Measurements from ENCODE around the gene AGXT2.

The AGXT2 gene

DNA sequence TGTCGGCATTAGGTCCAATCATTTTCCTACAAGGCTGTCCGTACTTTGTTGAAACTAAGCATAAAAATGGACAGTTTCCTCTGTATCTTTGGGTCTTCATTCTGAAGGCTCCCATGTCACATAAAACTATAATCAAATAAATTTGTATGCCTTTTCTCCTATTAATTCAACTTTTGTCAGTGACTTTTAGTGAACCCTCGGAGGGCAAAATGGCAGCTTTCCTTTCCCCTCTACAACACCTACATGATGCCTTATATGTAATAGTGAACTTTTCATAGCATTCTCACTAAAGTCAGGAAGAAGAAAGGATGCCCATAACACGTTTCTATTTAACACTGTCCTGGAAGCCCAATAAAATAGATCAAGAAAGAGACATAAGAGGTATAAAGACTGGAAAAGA lies 5.1 kb upstream of the AGXT2 start:
- H3K27ac ChIP-seq (ENCODE audit: low read length): no peak overlapping the region
- no peaks in the 10 kb centered on the region for H3K9me3 ChIP-seq (ENCODE audit: insufficient read depth, low read length, severe bottlenecking)
- no peaks in the 10 kb centered on the region for H3K36me3 ChIP-seq (ENCODE audit: insufficient read depth, low read length)
- no peaks in the 10 kb centered on the region for H3K27me3 ChIP-seq (ENCODE audit: insufficient read depth, low read length, poor library complexity)
- TF ChIP-seq CTCF (IDR thresholded peaks at IDR 0.05; ENCODE audit: borderline replicate concordance, extremely low read depth, low read length, poor library complexity, severe bottlenecking) (no peak), EZH2 (IDR thresholded peaks at IDR 0.05; ENCODE audit: borderline replicate concordance, low read depth, low read length, severe bottlenecking) (no peak)
- H3K4me3 ChIP-seq (ENCODE audit: low read depth in 1 of 2, low read length in 2 of 2): no peak overlapping the region
- no peaks in the 10 kb centered on the region for H3K4me1 ChIP-seq (ENCODE audit: insufficient read depth, low read length)
- H4K20me1 ChIP-seq (ENCODE audit: insufficient read depth, low read length): no peaks in the 10 kb centered on the region
- DNase-seq (no peak), ATAC-seq (ENCODE audit: insufficient read depth, low read depth) (no peak)
- no peaks in the 10 kb centered on the region for H3K79me2 ChIP-seq (ENCODE audit: insufficient read depth, low read length)
- no peak overlapping the region for H3K4me2 ChIP-seq (ENCODE audit: insufficient read depth, low read length)
- no peak overlapping the region for H2AFZ ChIP-seq (ENCODE audit: low read depth, low read length)
- no peak overlapping the region for H3K9ac ChIP-seq (ENCODE audit: low read depth, low read length)

GRCh38 chr5:35050541-35051126 lies 2.9 kb upstream of the AGXT2 start:
- Histone ChIP-seq H3K27me3 (ENCODE audit: insufficient read depth, low read length, poor library complexity) (no peaks in the 10 kb centered on the region), H3K36me3 (ENCODE audit: insufficient read depth, low read length) (no peaks in the 10 kb centered on the region), H3K4me1 (ENCODE audit: insufficient read depth, low read length) (no peaks in the 10 kb centered on the region), H2AFZ (ENCODE audit: low read depth, low read length) (no peak overlapping the region), H3K9me3 (ENCODE audit: insufficient read depth, low read length, severe bottlenecking) (no peaks in the 10 kb centered on the region), H3K4me3 (ENCODE audit: low read depth in 1 of 2, low read length in 2 of 2) (no peak overlapping the region), H4K20me1 (ENCODE audit: insufficient read depth, low read length) (no peaks in the 10 kb centered on the region), H3K27ac (ENCODE audit: low read length) (no peak overlapping the region), H3K4me2 (ENCODE audit: insufficient read depth, low read length) (no peak overlapping the region), H3K9ac (ENCODE audit: low read depth, low read length) (no peak overlapping the region), H3K79me2 (ENCODE audit: insufficient read depth, low read length) (no peaks in the 10 kb centered on the region)
- no peak for TF ChIP-seq EZH2 (IDR thresholded peaks at IDR 0.05; ENCODE audit: borderline replicate concordance, low read depth, low read length, severe bottlenecking)
- ATAC-seq (ENCODE audit: insufficient read depth, low read depth): no peak
- no peak for DNase-seq

- Histone ChIP-seq H3K27me3 (ENCODE audit: insufficient read depth, low read length, poor library complexity) (no peaks in the 10 kb centered on the region), H3K4me2 (ENCODE audit: insufficient read depth, low read length) (no peak overlapping the region), H3K79me2 (ENCODE audit: insufficient read depth, low read length) (no peaks in the 10 kb centered on the region), H3K36me3 (ENCODE audit: insufficient read depth, low read length) (no peaks in the 10 kb centered on the region), H3K4me3 (ENCODE audit: low read depth in 1 of 2, low read length in 2 of 2) (no peak overlapping the region), H3K27ac (ENCODE audit: low read length) (no peak overlapping the region), H2AFZ (ENCODE audit: low read depth, low read length) (no peak overlapping the region), H3K4me1 (ENCODE audit: insufficient read depth, low read length) (no peaks in the 10 kb centered on the region), H3K9ac (ENCODE audit: low read depth, low read length) (no peak overlapping the region), H4K20me1 (ENCODE audit: insufficient read depth, low read length) (no peaks in the 10 kb centered on the region), H3K9me3 (ENCODE audit: insufficient read depth, low read length, severe bottlenecking) (no peaks in the 10 kb centered on the region)
- no peak for DNase-seq
- TF ChIP-seq CTCF (IDR thresholded peaks at IDR 0.05; ENCODE audit: borderline replicate concordance, extremely low read depth, low read length, poor library complexity, severe bottlenecking) (no peak), EZH2 (IDR thresholded peaks at IDR 0.05; ENCODE audit: borderline replicate concordance, low read depth, low read length, severe bottlenecking) (no peak)
- ATAC-seq (ENCODE audit: insufficient read depth, low read depth): no peak
Observed at GRCh38 chr5:35048910-35049309, 1.2 kb upstream of the AGXT2 start.

GRCh38 chr5:35046774-35047173 lies 975 bp downstream of the AGXT2 start:
- no peak overlapping the region for H2AFZ ChIP-seq (ENCODE audit: low read depth, low read length)
- no peak for DNase-seq
- H3K27me3 ChIP-seq (ENCODE audit: insufficient read depth, low read length, poor library complexity): no peaks in the 10 kb centered on the region
- no peaks in the 10 kb centered on the region for H3K36me3 ChIP-seq (ENCODE audit: insufficient read depth, low read length)
- H3K4me3 ChIP-seq (ENCODE audit: low read depth in 1 of 2, low read length in 2 of 2): no peak overlapping the region
- no peak for ATAC-seq (ENCODE audit: insufficient read depth, low read depth)
- no peaks in the 10 kb centered on the region for H3K79me2 ChIP-seq (ENCODE audit: insufficient read depth, low read length)
- TF ChIP-seq CTCF (IDR thresholded peaks at IDR 0.05; ENCODE audit: borderline replicate concordance, extremely low read depth, low read length, poor library complexity, severe bottlenecking) (no peak), EZH2 (IDR thresholded peaks at IDR 0.05; ENCODE audit: borderline replicate concordance, low read depth, low read length, severe bottlenecking) (no peak)
- H3K4me2 ChIP-seq (ENCODE audit: insufficient read depth, low read length): no peak overlapping the region
- no peak overlapping the region for H3K9ac ChIP-seq (ENCODE audit: low read depth, low read length)
- H3K27ac ChIP-seq (ENCODE audit: low read length): no peak overlapping the region
- H3K4me1 ChIP-seq (ENCODE audit: insufficient read depth, low read length): no peaks in the 10 kb centered on the region
- H4K20me1 ChIP-seq (ENCODE audit: insufficient read depth, low read length): no peaks in the 10 kb centered on the region
- H3K9me3 ChIP-seq (ENCODE audit: insufficient read depth, low read length, severe bottlenecking): no peaks in the 10 kb centered on the region

Measured in DND-41 (cell line).